K562 (cell line): Measurements from ENCODE around the gene CFAP58. TPM values are rescaled to one million over a fixed set of nuclear protein-coding genes. Genes with fewer than 3 reads are reported as not detected.

Source experiments
- BCOR ChIP-seq: fragments of 450-650 bp; IDR thresholded peaks from 2 replicates; pipeline ENCODE4 v1.6.1; 2016
- CREBBP ChIP-seq: IDR thresholded peaks from one replicate; pipeline ENCODE4 v1.6.1; 2012; ENCODE audit warnings: low read depth, mild to moderate bottlenecking, control low read depth, inconsistent platforms, low read length
- EP400 ChIP-seq: fragments of 450-650 bp; IDR thresholded peaks from 2 replicates; pipeline ENCODE4 v1.6.1; 2017; ENCODE audit warnings: antibody characterized with exemption, mild to moderate bottlenecking, moderate library complexity
- HDAC8 ChIP-seq: fragments of 450-650 bp; IDR thresholded peaks from 2 replicates; pipeline ENCODE4 v1.6.1; 2016; ENCODE audit warnings: mild to moderate bottlenecking, missing genetic modification characterization, moderate library complexity, missing compliant biosample characterization
- HLTF ChIP-seq: fragments of 450-650 bp; IDR thresholded peaks from 2 replicates; pipeline ENCODE4 v1.6.1; 2016
- MBD2 ChIP-seq: sonication (generic); IDR thresholded peaks from 2 replicates; pipeline ENCODE4 v1.6.1; 2016; ENCODE audit warnings: low read depth, borderline replicate concordance
- PTBP1 ChIP-seq: fragments of 200-400 bp; formaldehyde crosslinking; IDR thresholded peaks from 2 replicates; pipeline ENCODE4 v1.6.1; 2017; ENCODE audit warnings: low read depth, low read length
- SIN3A ChIP-seq, 2 experiments: fragments of 150-350 bp in 1 of 2; IDR thresholded peaks; 2 replicates each; pipeline ENCODE4 v1.6.1; 2011 to 2016; ENCODE audit warnings: borderline replicate concordance in 2 of 2, low read depth in 2 of 2, low read length in 2 of 2, mild to moderate bottlenecking in 2 of 2, moderate library complexity in 2 of 2; ENCODE audit not compliant: control insufficient read depth in 1 of 2
- SUPT5H ChIP-seq: fragments of 450-650 bp; IDR thresholded peaks from 2 replicates; pipeline ENCODE4 v1.6.1; 2016
- TARDBP ChIP-seq: fragments of 450-650 bp; IDR thresholded peaks from 2 replicates; pipeline ENCODE4 v1.6.1; 2016
- TRIM25 ChIP-seq: fragments of 450-650 bp; IDR thresholded peaks from 2 replicates; pipeline ENCODE4 v1.7.0; 2016; ENCODE audit warnings: borderline replicate concordance
- VEZF1 ChIP-seq: fragments of 200-800 bp; sonication (Bioruptor generic); IDR thresholded peaks from 2 replicates; pipeline ENCODE4 v1.6.1; 2017; ENCODE audit warnings: missing genetic modification characterization, missing compliant biosample characterization
- WHSC1 ChIP-seq: IDR thresholded peaks from one replicate; pipeline ENCODE4 v1.6.1; 2012; ENCODE audit warnings: low read length, control low read depth, inconsistent platforms
- YY1 ChIP-seq, 3 experiments: IDR thresholded peaks; 2 replicates each; pipeline ENCODE4 v1.6.1; 2011; ENCODE audit warnings: low read length in 2 of 3, mild to moderate bottlenecking in 2 of 3, moderate library complexity in 2 of 3, borderline replicate concordance in 1 of 3, control low read depth in 1 of 3, low read depth in 1 of 3; ENCODE audit not compliant: insufficient read depth in 3 of 3, insufficient replicate concordance in 2 of 3, control insufficient read depth in 1 of 3, insufficient read length in 1 of 3; ENCODE audit errors: extremely low read depth in 1 of 3
- ZFP36 ChIP-seq: fragments of 150-350 bp; IDR thresholded peaks from 2 replicates; pipeline ENCODE4 v1.6.1; 2018; ENCODE audit warnings: low read length, low read depth; ENCODE audit not compliant: partially characterized antibody
- ZNF407 ChIP-seq: fragments of 450-650 bp; IDR thresholded peaks from 2 replicates; pipeline ENCODE4 v1.6.1; 2016; ENCODE audit warnings: low read depth
- ZNF444 ChIP-seq: fragments of 250-450 bp; sonication (Bioruptor Pico); IDR thresholded peaks from 2 replicates; pipeline ENCODE4 v1.4.0; 2020; ENCODE audit warnings: mild to moderate bottlenecking, moderate library complexity
- polyA plus RNA-seq, 8 experiments: library from polyadenylated mRNA; depleted of rRNA in 4 of 8; stranded (reverse) in 5 of 8; unstranded in 3 of 8; fragments of >200 nt; fragmentation: Nextera tagmentation in 2 of 8; fragmentation: Illumina TruSeq in 1 of 8; extraction: Ambion mirVana in 2 of 8; extraction: Trizol in 1 of 8; gene quantifications; 2 replicates each; pipeline versions ENCODE4 v1.2.1 to v1.2.3, GENCODE V29; 2011 to 2014; ENCODE audit warnings: inconsistent platforms in 1 of 8, missing spikeins in 1 of 8
- total RNA-seq, 7 experiments: library from RNA; depleted of rRNA in 6 of 7; stranded (reverse); fragments of >200 nt in 6 of 7; fragmentation: Illumina TruSeq in 2 of 7; extraction: Trizol in 2 of 7; gene quantifications; 2 replicates each; pipeline versions ENCODE4 v1.2.1 to v1.2.3, GENCODE V29; 2011 to 2021; ENCODE audit warnings: low replicate concordance in 1 of 7

The CFAP58 gene
- total and polyA plus RNA-seq, 9 of the 15 experiments (the other 6 are each of a cell fraction or from before 2014, with no cell fraction given) = 0.08 to 2.0 (median 0.71) TPM

GRCh38 chr10:104316321-104317099 is 37.1 kb upstream of the CFAP58 start (continued):
- no peak for TF ChIP-seq ZNF407
- TF ChIP-seq HDAC8 (tag) = no peak
- no peak for TF ChIP-seq SUPT5H
- TF ChIP-seq SIN3A (IDR thresholded peaks at IDR 0.05; ENCODE audit: borderline replicate concordance in 2 of 2, control insufficient read depth in 1 of 2, low read depth in 2 of 2, low read length in 2 of 2) = no peak
- no peak for TF ChIP-seq VEZF1
- TF ChIP-seq HLTF = no peak
- no peak for TF ChIP-seq EP400
- no peak for TF ChIP-seq ZNF444
- TF ChIP-seq ZFP36 = peak; percentile 73
- TF ChIP-seq TARDBP = no peak
- TF ChIP-seq YY1 (IDR thresholded peaks at IDR 0.05; ENCODE audit: borderline replicate concordance in 1 of 3, control insufficient read depth in 1 of 3, extremely low read depth in 1 of 3, insufficient read depth in 3 of 3, insufficient read length in 1 of 3, insufficient replicate concordance in 2 of 3, low read depth in 1 of 3, low read length in 2 of 3) = no peak
- TF ChIP-seq MBD2 = no peak
- TF ChIP-seq CREBBP = no peak
- no peak for TF ChIP-seq TRIM25
- no peak for TF ChIP-seq PTBP1
- peak; percentile 65; the same call in 1 of the 2 replicates for TF ChIP-seq BCOR
- TF ChIP-seq WHSC1 = no peak
